ENCODE results near the gene KNCN. TPM values are rescaled to one million over a fixed set of nuclear protein-coding genes. Genes with fewer than 3 reads are reported as not detected.

KNCN gene
- total and polyA plus RNA-seq, 2 donors (not counting 1 experiment from before 2014, with no cell fraction given): not detected

DNA sequence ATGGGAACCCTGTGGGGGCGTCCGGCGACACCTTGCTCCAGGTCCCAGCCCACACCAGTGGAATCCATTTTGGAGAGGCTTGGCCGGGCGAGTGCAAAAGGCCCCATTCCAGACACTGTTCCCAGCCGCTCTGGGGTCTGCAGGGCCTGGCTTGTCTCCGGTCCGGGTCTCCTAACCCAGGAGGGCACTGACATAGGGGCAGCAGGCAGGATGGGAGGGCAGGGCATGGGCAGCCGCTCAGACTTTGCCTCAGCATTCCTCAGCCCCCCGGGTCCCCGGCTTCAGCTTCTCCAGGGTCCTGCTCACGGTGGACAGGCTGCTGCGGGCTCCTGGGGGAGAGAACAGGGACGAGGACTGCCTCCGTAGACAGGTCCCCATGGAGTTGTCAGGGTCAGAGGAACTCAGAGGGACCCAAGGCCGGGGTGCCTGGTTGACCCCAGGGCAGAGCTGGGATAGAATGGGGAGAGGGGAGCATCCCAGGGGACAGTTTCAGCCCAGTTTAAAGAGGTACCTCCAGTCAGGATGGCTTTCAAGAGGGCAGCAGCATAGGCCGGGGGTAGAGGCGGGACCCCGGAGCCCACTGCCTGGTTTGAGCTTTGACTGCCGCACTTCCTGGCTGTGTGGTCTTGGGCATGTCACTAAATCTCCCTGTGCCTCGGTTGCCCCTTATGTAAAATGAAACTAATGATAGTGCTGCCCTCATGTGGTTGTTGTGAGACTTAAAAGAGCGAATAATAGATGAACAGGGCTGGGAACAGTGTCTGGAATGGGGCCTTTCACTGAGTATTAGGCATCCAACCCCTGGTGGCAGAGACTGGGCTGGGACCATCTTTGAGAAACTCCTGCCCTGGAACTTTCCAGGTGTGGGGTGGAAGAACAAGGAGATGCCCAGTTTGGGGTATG is 3.7 kb downstream of the KNCN start:
- Mint-ChIP-seq H3K27me3 (peaks cover 62% of the 10 kb centered on the region), H3K9me3 (ENCODE audit: insufficient read depth) (no peaks in the 10 kb centered on the region), H3K27ac (no peak overlapping the region), H3K4me1 (peaks cover 2% of the 10 kb centered on the region), H3K4me3 (no peak overlapping the region)
- Histone ChIP-seq H3K36me3 (replicated peaks in 1 of 2; ENCODE audit: control extremely low read depth in 1 of 2, control insufficient read depth in 1 of 2, extremely low read depth in 1 of 2, insufficient read depth in 2 of 2, low read length in 1 of 2) (no peaks in the 10 kb centered on the region), H3K4me1 (ENCODE audit: control insufficient read depth in 2 of 2, insufficient read depth in 2 of 2, low read length in 2 of 2) (no peaks in the 10 kb centered on the region), H3K9ac (ENCODE audit: low read length) (no peak overlapping the region), H3K9me3 (ENCODE audit: control extremely low read depth in 1 of 3, control insufficient read depth in 2 of 3, insufficient read depth in 1 of 3, low read length in 2 of 3) (no peaks in the 10 kb centered on the region), H3K4me3 (ENCODE audit: control extremely low read depth in 1 of 5, extremely low read depth in 1 of 5, insufficient read depth in 1 of 5, low read depth in 2 of 5, low read length in 4 of 5) (no peak overlapping the region), H3K27me3 (replicated peaks in 1 of 4; ENCODE audit: control extremely low read depth in 1 of 4, control insufficient read depth in 3 of 4, insufficient read depth in 4 of 4, low read length in 3 of 4) (peaks cover 0 to 30% (median 6%) of the 10 kb centered on the region in 4 experiments), H3K4me2 (replicated peaks; ENCODE audit: low read depth, low read length, poor library complexity, severe bottlenecking) (peak overlapping the region; percentile 18), H3K79me2 (ENCODE audit: control insufficient read depth, insufficient read depth, low read length) (no peaks in the 10 kb centered on the region), H2AFZ (ENCODE audit: insufficient read depth, low read depth, low read length, poor library complexity, severe bottlenecking) (no peak overlapping the region), H4K20me1 (ENCODE audit: control insufficient read depth, insufficient read depth, low read length, poor library complexity, severe bottlenecking) (no peaks in the 10 kb centered on the region), H3K27ac (ENCODE audit: low read length in 2 of 2) (no peak overlapping the region)
- ATAC-seq (ENCODE audit: low read depth) (no peak), DNase-seq (peak; percentile 30)
- ChIA-PET CTCF (interaction anchor here (0.5 to 1.6 kb wide), 4 partner anchors 8 to 141 kb away, joined by 3 to 5 read pairs (median 4); no protein-coding TSS in a partner anchor), POLR2A (no interaction called here)
- TF ChIP-seq EZH2 (IDR thresholded peaks at IDR 0.05; ENCODE audit: borderline replicate concordance, insufficient read depth, low read depth, low read length, poor library complexity, severe bottlenecking): no peak
- TF ChIP-seq, protein P1, sequence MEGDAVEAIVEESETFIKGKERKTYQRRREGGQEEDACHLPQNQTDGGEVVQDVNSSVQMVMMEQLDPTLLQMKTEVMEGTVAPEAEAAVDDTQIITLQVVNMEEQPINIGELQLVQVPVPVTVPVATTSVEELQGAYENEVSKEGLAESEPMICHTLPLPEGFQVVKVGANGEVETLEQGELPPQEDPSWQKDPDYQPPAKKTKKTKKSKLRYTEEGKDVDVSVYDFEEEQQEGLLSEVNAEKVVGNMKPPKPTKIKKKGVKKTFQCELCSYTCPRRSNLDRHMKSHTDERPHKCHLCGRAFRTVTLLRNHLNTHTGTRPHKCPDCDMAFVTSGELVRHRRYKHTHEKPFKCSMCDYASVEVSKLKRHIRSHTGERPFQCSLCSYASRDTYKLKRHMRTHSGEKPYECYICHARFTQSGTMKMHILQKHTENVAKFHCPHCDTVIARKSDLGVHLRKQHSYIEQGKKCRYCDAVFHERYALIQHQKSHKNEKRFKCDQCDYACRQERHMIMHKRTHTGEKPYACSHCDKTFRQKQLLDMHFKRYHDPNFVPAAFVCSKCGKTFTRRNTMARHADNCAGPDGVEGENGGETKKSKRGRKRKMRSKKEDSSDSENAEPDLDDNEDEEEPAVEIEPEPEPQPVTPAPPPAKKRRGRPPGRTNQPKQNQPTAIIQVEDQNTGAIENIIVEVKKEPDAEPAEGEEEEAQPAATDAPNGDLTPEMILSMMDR (IDR thresholded peaks at IDR 0.05): peak; percentile 30
- intact Hi-C loops (cut with micrococcal nuclease): loop anchor here (5.0 kb wide), 1 partner anchor 100 kb away; no protein-coding TSS in a partner anchor
- WGBS (ENCODE audit: insufficient coverage): 80% methylated on average over 22 of the region's 22 CpGs

DNA sequence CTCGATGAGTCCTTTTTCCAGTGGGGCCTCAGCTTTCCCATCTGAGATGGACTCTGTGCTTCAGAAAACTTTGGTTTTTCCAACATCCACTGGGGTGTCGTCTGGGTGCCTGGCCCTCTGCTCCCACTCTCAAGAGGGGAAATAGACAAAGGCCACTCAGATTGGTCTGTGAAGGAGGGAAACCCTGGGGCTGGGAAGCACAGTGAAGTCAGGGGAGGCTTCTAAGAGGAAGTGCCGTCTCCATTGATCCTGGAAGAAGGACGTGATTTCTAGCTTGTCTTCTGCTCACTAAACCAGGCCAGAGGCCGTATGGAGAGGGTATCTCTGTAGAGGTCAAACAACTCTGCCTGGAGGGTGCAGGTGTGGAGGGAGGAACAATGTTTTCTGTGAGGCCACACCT is 5.2 kb downstream of the KNCN start:
- no peak overlapping the region for H2AFZ ChIP-seq (ENCODE audit: insufficient read depth, low read depth, low read length, poor library complexity, severe bottlenecking)
- ChIA-PET CTCF (interaction anchor here (1.5 kb wide), 1 partner anchor 180 kb away, joined by 3 read pairs; no protein-coding TSS in a partner anchor), POLR2A (no interaction called here)
- intact Hi-C loops (cut with micrococcal nuclease): loop anchor here (5.0 kb wide), 1 partner anchor 99 kb away; no protein-coding TSS in a partner anchor
- H3K9me3 ChIP-seq (ENCODE audit: control extremely low read depth in 1 of 3, control insufficient read depth in 2 of 3, insufficient read depth in 1 of 3, low read length in 2 of 3): no peaks in the 10 kb centered on the region
- H3K27me3 ChIP-seq (replicated peaks in 1 of 4; ENCODE audit: control extremely low read depth in 1 of 4, control insufficient read depth in 3 of 4, insufficient read depth in 4 of 4, low read length in 3 of 4): peaks cover 0 to 27% (median 7%) of the 10 kb centered on the region in 4 experiments
- no peak overlapping the region for H3K9ac ChIP-seq (ENCODE audit: low read length)
- no peak overlapping the region for H3K4me3 ChIP-seq (ENCODE audit: control extremely low read depth in 1 of 5, extremely low read depth in 1 of 5, insufficient read depth in 1 of 5, low read depth in 2 of 5, low read length in 4 of 5)
- peaks cover 2% of the 10 kb centered on the region for H3K4me1 Mint-ChIP-seq
- DNase-seq (no peak), ATAC-seq (ENCODE audit: low read depth) (no peak)
- no peak overlapping the region for H3K27ac ChIP-seq (ENCODE audit: low read length in 2 of 2)
- no peaks in the 10 kb centered on the region for H3K79me2 ChIP-seq (ENCODE audit: control insufficient read depth, insufficient read depth, low read length)
- no peaks in the 10 kb centered on the region for H3K9me3 Mint-ChIP-seq (ENCODE audit: insufficient read depth)
- 66% methylated on average over 5 of the region's 5 CpGs for WGBS (ENCODE audit: insufficient coverage)
- no peaks in the 10 kb centered on the region for H3K4me1 ChIP-seq (ENCODE audit: control insufficient read depth in 2 of 2, insufficient read depth in 2 of 2, low read length in 2 of 2)
- no peak overlapping the region for H3K4me3 Mint-ChIP-seq
- peaks cover 69% of the 10 kb centered on the region for H3K27me3 Mint-ChIP-seq
- H3K36me3 ChIP-seq (replicated peaks in 1 of 2; ENCODE audit: control extremely low read depth in 1 of 2, control insufficient read depth in 1 of 2, extremely low read depth in 1 of 2, insufficient read depth in 2 of 2, low read length in 1 of 2): no peaks in the 10 kb centered on the region
- no peak overlapping the region for H3K27ac Mint-ChIP-seq
- H3K4me2 ChIP-seq (replicated peaks; ENCODE audit: low read depth, low read length, poor library complexity, severe bottlenecking): no peak overlapping the region
- no peaks in the 10 kb centered on the region for H4K20me1 ChIP-seq (ENCODE audit: control insufficient read depth, insufficient read depth, low read length, poor library complexity, severe bottlenecking)
- TF ChIP-seq, protein P1 (IDR thresholded peaks at IDR 0.05): no peak
- TF ChIP-seq EZH2 (IDR thresholded peaks at IDR 0.05; ENCODE audit: borderline replicate concordance, insufficient read depth, low read depth, low read length, poor library complexity, severe bottlenecking): no peak
